ENCODE measurements around the gene NAALADL1. TPM values are rescaled to one million over a fixed set of nuclear protein-coding genes. Genes with fewer than 3 reads are reported as not detected.

The NAALADL1 gene
- total RNA-seq, 2 donors from 2014 or later: 6.0 to 18.9 TPM

DNA sequence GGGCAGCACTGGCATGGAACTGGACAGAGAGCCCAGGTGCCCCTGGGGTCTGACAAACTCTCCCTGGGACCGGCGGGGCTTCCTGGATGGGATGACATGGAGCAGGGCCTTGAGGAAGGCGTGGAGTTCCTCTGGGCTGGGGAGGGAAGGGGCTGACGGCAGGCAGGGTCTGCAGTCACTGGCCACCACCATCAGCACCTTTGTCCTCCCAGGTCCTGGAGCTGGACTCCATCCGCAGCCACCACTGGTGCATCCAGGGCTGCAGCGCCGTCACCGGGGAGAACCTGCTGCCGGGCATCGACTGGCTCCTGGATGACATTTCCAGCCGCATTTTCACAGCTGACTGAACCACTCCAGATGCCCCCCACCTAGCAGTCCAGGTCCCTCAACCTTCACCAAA is 36.8 kb downstream of the NAALADL1 start:
- H3K36me3 ChIP-seq: peaks cover 25% of the 10 kb centered on the region
- H3K27ac ChIP-seq: no peak overlapping the region
- no peak for DNase-seq (ENCODE audit: low spot score)
- no peaks in the 10 kb centered on the region for H3K27me3 ChIP-seq
- H3K4me3 ChIP-seq: no peak overlapping the region
- TF ChIP-seq, protein P1, sequence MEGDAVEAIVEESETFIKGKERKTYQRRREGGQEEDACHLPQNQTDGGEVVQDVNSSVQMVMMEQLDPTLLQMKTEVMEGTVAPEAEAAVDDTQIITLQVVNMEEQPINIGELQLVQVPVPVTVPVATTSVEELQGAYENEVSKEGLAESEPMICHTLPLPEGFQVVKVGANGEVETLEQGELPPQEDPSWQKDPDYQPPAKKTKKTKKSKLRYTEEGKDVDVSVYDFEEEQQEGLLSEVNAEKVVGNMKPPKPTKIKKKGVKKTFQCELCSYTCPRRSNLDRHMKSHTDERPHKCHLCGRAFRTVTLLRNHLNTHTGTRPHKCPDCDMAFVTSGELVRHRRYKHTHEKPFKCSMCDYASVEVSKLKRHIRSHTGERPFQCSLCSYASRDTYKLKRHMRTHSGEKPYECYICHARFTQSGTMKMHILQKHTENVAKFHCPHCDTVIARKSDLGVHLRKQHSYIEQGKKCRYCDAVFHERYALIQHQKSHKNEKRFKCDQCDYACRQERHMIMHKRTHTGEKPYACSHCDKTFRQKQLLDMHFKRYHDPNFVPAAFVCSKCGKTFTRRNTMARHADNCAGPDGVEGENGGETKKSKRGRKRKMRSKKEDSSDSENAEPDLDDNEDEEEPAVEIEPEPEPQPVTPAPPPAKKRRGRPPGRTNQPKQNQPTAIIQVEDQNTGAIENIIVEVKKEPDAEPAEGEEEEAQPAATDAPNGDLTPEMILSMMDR (IDR thresholded peaks at IDR 0.05): no peak
- H3K4me1 ChIP-seq: peaks cover 0 to 4% of the 10 kb centered on the region in 2 donors
- no peaks in the 10 kb centered on the region for H3K9me3 ChIP-seq

DNA sequence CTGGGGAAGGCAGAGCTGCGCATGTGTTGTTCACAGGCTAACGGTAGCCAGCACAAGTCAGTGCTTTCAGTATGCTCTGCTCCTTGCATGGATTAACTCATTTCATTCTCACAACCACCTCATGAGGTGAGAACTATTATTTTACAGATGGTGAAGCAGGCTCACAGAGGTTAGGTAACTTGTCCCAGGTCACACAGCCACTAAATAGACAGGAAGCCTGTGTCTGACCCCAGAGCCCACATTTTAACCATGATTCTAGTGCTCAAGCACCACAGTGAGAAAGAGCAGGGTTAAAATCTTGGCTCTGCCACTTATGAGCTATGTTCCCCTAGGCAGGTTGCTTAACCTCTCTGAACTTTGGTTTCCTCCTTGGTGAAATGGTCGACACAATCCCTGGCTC is 37.4 kb downstream of the NAALADL1 start:
- no peaks in the 10 kb centered on the region for H3K9me3 ChIP-seq
- H3K4me1 ChIP-seq: peaks cover 0 to 9% of the 10 kb centered on the region in 2 donors
- H3K27ac ChIP-seq: no peak overlapping the region
- H3K4me3 ChIP-seq: no peak overlapping the region
- peaks cover 25% of the 10 kb centered on the region for H3K36me3 ChIP-seq
- H3K27me3 ChIP-seq: no peaks in the 10 kb centered on the region
- no peak for DNase-seq (ENCODE audit: low spot score)
- TF ChIP-seq, protein P1 (IDR thresholded peaks at IDR 0.05): no peak

DNA sequence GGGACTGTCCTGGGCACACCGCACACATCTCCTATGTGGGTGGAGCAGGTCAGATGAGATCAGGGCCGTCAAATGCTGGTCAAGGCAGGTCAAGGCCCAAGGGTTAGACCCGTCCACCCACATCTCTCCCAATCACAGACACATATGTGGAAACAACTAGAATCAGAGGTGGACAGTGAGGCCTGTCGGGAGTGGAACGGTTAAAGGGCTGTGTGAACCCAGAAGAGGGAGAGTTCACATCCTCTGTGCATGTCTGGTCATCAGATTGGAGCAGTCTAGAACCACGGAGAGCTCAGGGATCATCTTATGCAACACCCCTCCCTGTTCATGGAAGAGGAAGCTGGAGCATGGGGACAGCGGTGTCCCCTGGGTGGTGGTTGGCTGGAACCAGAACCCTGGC is 38.5 kb downstream of the NAALADL1 start:
- no peaks in the 10 kb centered on the region for H3K9me3 ChIP-seq
- H3K27ac ChIP-seq: no peak overlapping the region
- H3K36me3 ChIP-seq: peaks cover 25% of the 10 kb centered on the region
- H3K4me3 ChIP-seq: no peak overlapping the region
- peaks cover 0 to 18% of the 10 kb centered on the region in 2 donors for H3K4me1 ChIP-seq
- no peak for DNase-seq (ENCODE audit: low spot score)
- TF ChIP-seq, protein P1 (IDR thresholded peaks at IDR 0.05): no peak
- H3K27me3 ChIP-seq: no peaks in the 10 kb centered on the region

DNA sequence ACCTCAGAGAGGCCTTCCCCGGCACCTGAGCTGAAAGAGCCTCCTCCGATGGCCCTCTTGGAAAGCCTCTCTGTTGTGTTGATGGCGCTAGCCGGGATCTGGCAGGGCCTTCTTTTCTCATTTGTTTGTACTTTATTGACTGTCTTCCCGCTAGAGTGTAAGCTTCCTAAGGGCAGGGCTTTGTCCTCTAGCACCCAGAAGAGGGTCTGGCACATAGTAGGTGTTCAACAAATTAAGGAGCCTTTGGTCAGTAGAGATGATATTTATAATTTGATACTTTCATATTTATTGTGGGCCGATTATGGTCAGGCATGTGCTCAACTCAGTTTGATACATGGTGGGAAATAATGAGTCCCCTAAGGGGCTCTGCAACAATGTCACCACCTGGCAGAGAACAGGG is 40.4 kb downstream of the NAALADL1 start:
- peaks cover 25% of the 10 kb centered on the region for H3K36me3 ChIP-seq
- no peak for DNase-seq (ENCODE audit: low spot score)

DNA sequence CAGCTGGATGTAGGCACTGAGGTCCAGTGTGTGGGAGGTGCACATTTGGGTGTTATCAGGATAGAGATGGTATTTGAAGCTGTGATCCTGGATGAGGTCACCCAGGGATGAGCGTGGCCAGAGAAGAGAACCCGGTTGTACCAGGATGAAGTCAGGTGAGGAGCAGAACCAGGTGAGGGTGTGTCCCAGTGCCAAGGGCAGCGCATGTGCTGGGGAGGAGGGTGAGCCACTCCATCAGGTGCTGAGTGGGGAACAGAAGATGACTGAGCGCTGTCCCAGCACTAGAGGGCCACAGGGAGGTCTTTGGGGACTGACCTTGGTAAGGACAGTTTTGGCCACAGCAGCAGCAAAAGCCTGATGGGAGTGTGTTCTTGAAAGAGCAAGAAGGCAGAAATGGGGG is 41.6 kb downstream of the NAALADL1 start:
- H3K4me1 ChIP-seq: peaks cover 0 to 27% of the 10 kb centered on the region in 2 donors
- no peak overlapping the region for H3K4me3 ChIP-seq
- no peak overlapping the region for H3K27ac ChIP-seq
- H3K36me3 ChIP-seq: peaks cover 21% of the 10 kb centered on the region
- TF ChIP-seq, protein P1 (IDR thresholded peaks at IDR 0.05): no peak
- H3K9me3 ChIP-seq: no peaks in the 10 kb centered on the region
- H3K27me3 ChIP-seq: no peaks in the 10 kb centered on the region
- no peak for DNase-seq (ENCODE audit: low spot score)

More for the DNA sequence above, 40.4 kb downstream of the NAALADL1 start:
- H3K27ac ChIP-seq: no peak overlapping the region
- H3K27me3 ChIP-seq: no peaks in the 10 kb centered on the region
- H3K4me3 ChIP-seq: no peak overlapping the region
- H3K9me3 ChIP-seq: no peaks in the 10 kb centered on the region
- TF ChIP-seq, protein P1 (IDR thresholded peaks at IDR 0.05): no peak
- H3K4me1 ChIP-seq: peaks cover 0 to 25% of the 10 kb centered on the region in 2 donors

DNA sequence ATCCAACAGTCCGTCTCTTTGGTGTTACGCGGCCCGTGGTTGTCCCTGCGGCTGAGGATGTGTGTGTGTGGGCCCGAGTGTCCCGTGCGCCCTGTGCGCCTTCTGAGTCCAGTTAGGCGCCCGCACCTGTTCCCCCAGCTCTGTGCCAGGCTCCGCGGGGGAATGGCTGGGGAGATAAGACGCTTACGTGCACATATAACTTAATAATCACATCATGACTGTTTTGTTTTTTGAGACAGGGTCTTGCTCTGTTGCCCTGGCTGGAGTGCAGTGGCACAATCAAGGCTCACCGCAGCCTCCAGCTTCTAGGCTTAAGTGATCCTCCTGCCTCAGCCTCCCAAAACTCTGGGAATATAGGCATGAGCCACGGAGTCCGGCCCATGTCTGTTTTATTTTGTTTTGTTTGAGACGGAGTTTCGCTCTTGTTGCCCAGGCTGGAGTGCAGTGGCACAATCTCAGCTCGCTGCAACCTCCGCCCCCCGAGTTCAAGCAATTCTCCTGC is 43.6 kb downstream of the NAALADL1 start:
- TF ChIP-seq, protein P1 (IDR thresholded peaks at IDR 0.05): no peak
- Histone ChIP-seq H3K27me3 (no peaks in the 10 kb centered on the region), H3K9me3 (no peaks in the 10 kb centered on the region), H3K4me3 (peak overlapping the region; percentile 65 to 85), H3K27ac (peak overlapping the region; percentile 97 to 100), H3K4me1 (peaks cover 0 to 27% of the 10 kb centered on the region in 2 donors), H3K36me3 (peaks cover 10% of the 10 kb centered on the region)
- peak; percentile 63 for DNase-seq (ENCODE audit: low spot score)
